Type B pancreatic cell (in vitro differentiated cells): Measurements from ENCODE around the gene KRTAP10-3. TPM values are rescaled to one million over a fixed set of nuclear protein-coding genes. Genes with fewer than 3 reads are reported as not detected.

Experiments used
- DNase-seq: peaks from one replicate; pipeline ENCODE4 v3.0.0; 2021; ENCODE audit warnings: mixed read lengths; ENCODE audit not compliant: unreplicated experiment; ENCODE audit errors: extremely low spot score
- H3K27ac Mint-ChIP-seq: 2 replicates; pipeline ENCODE4 v1.8.0; 2021; ENCODE audit warnings: mild to moderate bottlenecking, mixed read lengths
- H3K27me3 Mint-ChIP-seq: 2 replicates; pipeline ENCODE4 v1.8.0; 2021; ENCODE audit warnings: mixed read lengths
- H3K36me3 Mint-ChIP-seq: 2 replicates; pipeline ENCODE4 v1.8.0; 2021; ENCODE audit warnings: mixed read lengths
- H3K4me1 Mint-ChIP-seq: one replicate; pipeline ENCODE4 v1.8.0; 2021; ENCODE audit warnings: mixed read lengths; ENCODE audit not compliant: unreplicated experiment
- H3K4me3 Mint-ChIP-seq: 2 replicates; pipeline ENCODE4 v1.8.0; 2021; ENCODE audit warnings: mild to moderate bottlenecking, mixed read lengths
- H3K9me3 Mint-ChIP-seq: 2 replicates; pipeline ENCODE4 v1.8.0; 2021; ENCODE audit warnings: mixed read lengths
- total RNA-seq: library from RNA; stranded (reverse); gene quantifications from 2 replicates; pipeline ENCODE4 v1.2.1, GENCODE V29; 2021; ENCODE audit warnings: low replicate concordance
- TF ChIP-seq, protein P1 (sequence below): fragments of 200-600 bp; sonication (generic); conservative IDR thresholded peaks from 2 replicates; pipeline ENCODE4 v1.5.0; 2021; ENCODE audit warnings: antibody characterized with exemption, mild to moderate bottlenecking

KRTAP10-3 gene
- total RNA-seq, 1 donor from 2014 or later: not detected

DNA sequence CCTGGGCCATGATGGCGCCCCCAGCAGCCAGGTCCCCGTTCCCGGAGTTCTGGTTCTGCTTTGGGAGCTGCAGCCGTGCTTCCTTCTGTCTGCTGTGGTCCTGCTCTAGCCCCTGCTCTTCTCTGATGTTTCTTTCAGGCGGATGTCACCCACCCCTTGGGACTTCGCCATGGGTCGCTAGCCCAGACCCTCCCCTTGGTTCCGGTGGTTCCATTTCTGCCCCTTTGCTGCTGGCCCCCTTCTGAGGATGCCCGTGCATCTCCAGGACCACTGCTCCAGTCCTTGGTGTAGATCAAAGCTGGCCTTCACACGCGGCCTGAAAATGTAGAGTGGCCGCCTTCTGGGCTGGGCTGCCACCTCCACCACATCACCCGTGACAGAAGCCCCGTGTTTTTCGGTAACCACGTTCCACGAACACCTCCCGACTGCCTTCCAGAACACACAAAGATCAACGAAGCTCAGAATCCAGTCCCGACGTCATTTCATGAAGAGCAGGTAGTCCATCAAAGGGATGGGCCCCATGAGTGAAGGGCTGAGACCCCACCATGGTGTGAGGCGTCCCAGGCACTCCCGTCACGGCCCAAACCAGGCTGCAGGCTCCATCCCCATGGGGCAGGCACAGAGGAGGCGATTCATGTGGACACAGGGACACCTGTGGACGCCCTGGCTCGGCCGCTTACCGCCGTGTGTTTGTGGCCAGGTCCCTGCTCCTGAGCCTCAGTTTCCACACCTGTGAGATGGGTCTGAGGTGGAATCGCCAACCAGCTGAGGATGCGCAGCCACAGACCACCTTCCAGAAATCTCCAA lies 43.0 kb downstream of the KRTAP10-3 start:
- DNase-seq: no peak
- TF ChIP-seq, protein P1, sequence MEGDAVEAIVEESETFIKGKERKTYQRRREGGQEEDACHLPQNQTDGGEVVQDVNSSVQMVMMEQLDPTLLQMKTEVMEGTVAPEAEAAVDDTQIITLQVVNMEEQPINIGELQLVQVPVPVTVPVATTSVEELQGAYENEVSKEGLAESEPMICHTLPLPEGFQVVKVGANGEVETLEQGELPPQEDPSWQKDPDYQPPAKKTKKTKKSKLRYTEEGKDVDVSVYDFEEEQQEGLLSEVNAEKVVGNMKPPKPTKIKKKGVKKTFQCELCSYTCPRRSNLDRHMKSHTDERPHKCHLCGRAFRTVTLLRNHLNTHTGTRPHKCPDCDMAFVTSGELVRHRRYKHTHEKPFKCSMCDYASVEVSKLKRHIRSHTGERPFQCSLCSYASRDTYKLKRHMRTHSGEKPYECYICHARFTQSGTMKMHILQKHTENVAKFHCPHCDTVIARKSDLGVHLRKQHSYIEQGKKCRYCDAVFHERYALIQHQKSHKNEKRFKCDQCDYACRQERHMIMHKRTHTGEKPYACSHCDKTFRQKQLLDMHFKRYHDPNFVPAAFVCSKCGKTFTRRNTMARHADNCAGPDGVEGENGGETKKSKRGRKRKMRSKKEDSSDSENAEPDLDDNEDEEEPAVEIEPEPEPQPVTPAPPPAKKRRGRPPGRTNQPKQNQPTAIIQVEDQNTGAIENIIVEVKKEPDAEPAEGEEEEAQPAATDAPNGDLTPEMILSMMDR: no peak
- Mint-ChIP-seq H3K27me3 (no peaks in the 10 kb centered on the region), H3K9me3 (peaks cover 5% of the 10 kb centered on the region), H3K36me3 (no peaks in the 10 kb centered on the region), H3K27ac (no peak overlapping the region), H3K4me1 (no peaks in the 10 kb centered on the region), H3K4me3 (no peak overlapping the region)

DNA sequence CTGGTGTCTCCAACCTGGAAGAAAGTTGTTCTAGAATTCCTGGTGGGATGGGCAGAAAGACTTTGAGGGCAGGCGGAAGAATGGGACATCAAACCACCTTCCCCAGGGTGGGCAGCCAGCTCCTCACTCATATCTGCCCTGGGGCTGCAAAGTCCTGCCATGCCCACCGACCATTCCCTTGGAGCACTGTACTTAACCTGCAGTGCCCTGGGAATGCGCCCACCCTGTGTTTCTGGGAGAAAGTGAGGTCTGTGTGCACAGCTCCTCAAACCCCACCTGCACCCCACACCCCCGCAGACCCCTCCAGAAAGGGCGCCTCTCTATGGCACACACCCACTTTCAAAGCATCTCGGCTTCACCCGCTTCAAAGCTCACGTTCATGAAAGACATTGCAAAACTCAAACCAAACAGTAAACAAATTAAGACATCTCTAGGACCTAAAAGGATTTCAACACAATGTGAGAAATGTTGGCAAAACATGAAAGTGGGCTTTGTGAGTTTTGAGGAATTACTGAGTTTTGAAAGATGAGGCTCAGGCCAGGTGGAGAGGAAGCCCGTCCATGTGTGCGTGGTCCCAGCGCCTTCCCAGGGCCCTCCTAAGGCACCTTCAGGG lies 43.7 kb downstream of the KRTAP10-3 start:
- no peak for DNase-seq
- Mint-ChIP-seq H3K27me3 (no peaks in the 10 kb centered on the region), H3K4me3 (no peak overlapping the region), H3K27ac (no peak overlapping the region), H3K4me1 (no peaks in the 10 kb centered on the region), H3K36me3 (no peaks in the 10 kb centered on the region), H3K9me3 (peaks cover 5% of the 10 kb centered on the region)
- TF ChIP-seq, protein P1: no peak

DNA sequence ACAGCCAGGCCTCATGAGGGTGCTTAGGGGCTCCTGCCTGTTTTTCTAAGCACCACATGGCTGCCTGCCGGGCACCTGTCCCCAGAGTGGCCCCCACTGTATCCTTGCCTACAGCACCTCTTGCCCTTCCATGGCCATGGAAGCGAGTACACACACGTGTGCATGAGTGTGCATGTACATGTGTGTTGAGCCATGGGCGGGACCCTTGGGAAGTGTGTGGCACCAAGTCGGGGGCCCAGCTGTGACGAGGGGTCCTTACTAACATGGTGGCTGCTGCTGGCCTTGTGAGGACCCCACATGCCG lies 44.4 kb downstream of the KRTAP10-3 start:
- TF ChIP-seq, protein P1: no peak
- Mint-ChIP-seq H3K9me3 (peaks cover 5% of the 10 kb centered on the region), H3K36me3 (no peaks in the 10 kb centered on the region), H3K27ac (no peak overlapping the region), H3K4me3 (no peak overlapping the region), H3K4me1 (no peaks in the 10 kb centered on the region), H3K27me3 (no peaks in the 10 kb centered on the region)
- DNase-seq: no peak

DNA sequence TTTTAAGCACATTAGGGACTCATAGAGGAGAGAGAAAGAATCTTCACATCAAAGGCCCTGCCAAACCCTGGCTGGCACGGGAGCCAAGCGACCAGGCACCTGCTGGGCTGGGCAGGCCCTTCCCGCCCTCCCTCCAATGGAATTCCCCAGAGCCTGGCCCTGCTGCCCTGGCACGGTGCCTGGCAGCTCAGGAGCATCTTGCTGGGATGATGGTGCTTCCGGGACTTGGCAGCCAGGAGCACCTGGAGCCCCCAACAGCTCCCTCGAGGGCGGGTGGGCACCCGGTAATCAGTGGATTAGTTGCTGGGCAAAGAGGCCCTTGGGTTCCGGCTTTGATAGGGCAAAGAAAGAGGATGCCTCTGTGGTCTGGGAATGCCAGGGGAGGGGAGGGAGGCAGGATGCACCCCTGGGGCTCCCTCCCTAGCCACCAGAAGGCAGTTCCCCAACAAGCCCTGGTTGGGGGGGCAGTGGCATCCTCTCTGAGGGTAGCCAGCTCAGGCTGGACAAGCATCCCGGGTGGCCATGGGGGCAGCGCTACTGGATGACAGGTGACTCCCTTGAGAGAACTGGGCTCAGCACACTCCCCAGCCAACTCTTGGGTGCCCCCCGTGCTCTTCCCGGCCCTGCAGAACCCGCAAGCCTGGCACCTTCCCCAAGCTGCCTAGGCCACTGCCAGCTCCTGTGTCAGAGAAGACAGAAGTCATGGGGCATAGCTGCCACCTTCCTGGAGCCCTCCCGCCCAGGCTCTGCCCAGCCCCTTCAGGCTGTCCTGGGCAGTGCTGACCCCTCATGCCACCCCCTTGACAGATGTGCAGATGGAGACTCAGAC lies 45.0 kb downstream of the KRTAP10-3 start:
- H3K27ac Mint-ChIP-seq: no peak overlapping the region
- H3K27me3 Mint-ChIP-seq: no peaks in the 10 kb centered on the region
- no peaks in the 10 kb centered on the region for H3K36me3 Mint-ChIP-seq

More for the DNA sequence above, 45.0 kb downstream of the KRTAP10-3 start:
- Mint-ChIP-seq H3K4me3 (no peak overlapping the region), H3K4me1 (no peaks in the 10 kb centered on the region), H3K9me3 (peaks cover 5% of the 10 kb centered on the region)
- TF ChIP-seq, protein P1: no peak
- DNase-seq: no peak
